GM23338 (cell line): ENCODE data around the gene SUSD4. TPM values are rescaled to one million over a fixed set of nuclear protein-coding genes. Genes with fewer than 3 reads are reported as not detected.

Experiments used
- ATAC-seq: fragments of 200-7000 bp; cut with Tn5 transposase; 3 replicates; pipeline ENCODE4 v1.9.1; 2020
- DNase-seq: peaks from one replicate; pipeline ENCODE4 v3.0.0-alpha.2; 2015; ENCODE audit warnings: low spot score
- H2AFZ ChIP-seq: fragments of 200-600 bp; sonication (generic); 2 replicates; pipeline ENCODE4 v1.8.0; 2016; ENCODE audit warnings: antibody characterized with exemption, mild to moderate bottlenecking, moderate library complexity
- H3F3A ChIP-seq: fragments of 200-600 bp; sonication (generic); replicated peaks from 2 replicates; pipeline ENCODE4 v1.8.0; 2017; ENCODE audit warnings: antibody characterized with exemption, mixed run types, low read depth
- H3K27ac ChIP-seq: fragments of 200-600 bp; sonication (generic); 2 replicates; pipeline ENCODE4 v1.6.1; 2016; ENCODE audit warnings: low read depth
- H3K27me3 ChIP-seq: fragments of 200-600 bp; sonication (generic); 2 replicates; pipeline ENCODE4 v1.8.0; 2016; ENCODE audit warnings: mild to moderate bottlenecking, mixed run types, moderate library complexity; ENCODE audit not compliant: insufficient read depth
- H3K36me3 ChIP-seq: fragments of 200-600 bp; sonication (generic); 2 replicates; pipeline ENCODE4 v1.8.0; 2016; ENCODE audit warnings: mild to moderate bottlenecking; ENCODE audit not compliant: insufficient read depth
- H3K4me1 ChIP-seq: fragments of 200-600 bp; sonication (generic); 2 replicates; pipeline ENCODE4 v1.8.0; 2016; ENCODE audit warnings: mild to moderate bottlenecking, moderate library complexity; ENCODE audit not compliant: insufficient read depth
- H3K4me2 ChIP-seq: fragments of 200-600 bp; sonication (generic); 2 replicates; pipeline ENCODE4 v1.7.1; 2017; ENCODE audit warnings: mixed run types
- H3K4me3 ChIP-seq: fragments of 200-600 bp; sonication (generic); 2 replicates; pipeline ENCODE4 v1.6.1; 2016; ENCODE audit warnings: mixed run types
- H3K79me2 ChIP-seq: fragments of 200-600 bp; sonication (generic); replicated peaks from 2 replicates; pipeline ENCODE4 v1.8.0; 2017; ENCODE audit warnings: mild to moderate bottlenecking; ENCODE audit not compliant: insufficient read depth
- H3K9me2 ChIP-seq: fragments of 200-600 bp; sonication (generic); 2 replicates; pipeline ENCODE4 v1.8.0; 2017; ENCODE audit not compliant: insufficient read depth
- H4K20me1 ChIP-seq: fragments of 200-600 bp; sonication (generic); replicated peaks from 2 replicates; pipeline ENCODE4 v1.8.0; 2017; ENCODE audit warnings: mild to moderate bottlenecking; ENCODE audit not compliant: insufficient read depth
- H3K27ac Mint-ChIP-seq: 2 replicates; pipeline ENCODE4 v1.8.0; 2020; ENCODE audit warnings: inconsistent platforms, mild to moderate bottlenecking, moderate library complexity, mixed read lengths
- H3K27me3 Mint-ChIP-seq: 3 replicates; pipeline ENCODE4 v1.8.0; 2022; ENCODE audit warnings: low read depth, mild to moderate bottlenecking, moderate library complexity, mixed read lengths, inconsistent platforms; ENCODE audit not compliant: insufficient read depth, poor library complexity
- H3K36me3 Mint-ChIP-seq: 3 replicates; pipeline ENCODE4 v1.8.0; 2021; ENCODE audit warnings: low read depth, mild to moderate bottlenecking, inconsistent platforms, moderate library complexity, mixed read lengths
- H3K4me1 Mint-ChIP-seq: 3 replicates; pipeline ENCODE4 v1.8.0; 2020; ENCODE audit warnings: mild to moderate bottlenecking, inconsistent platforms, mixed read lengths
- H3K4me3 Mint-ChIP-seq: 3 replicates; pipeline ENCODE4 v1.8.0; 2021; ENCODE audit warnings: moderate library complexity, mild to moderate bottlenecking, inconsistent platforms, mixed read lengths
- H3K9me3 Mint-ChIP-seq: 3 replicates; pipeline ENCODE4 v1.8.0; 2020; ENCODE audit warnings: moderate library complexity, mild to moderate bottlenecking, inconsistent platforms, mixed read lengths
- CREB1 ChIP-seq: fragments of 250-450 bp; sonication (Bioruptor Pico); IDR thresholded peaks from 2 replicates; pipeline ENCODE4 v1.5.0; 2020; ENCODE audit warnings: low read depth, mild to moderate bottlenecking, moderate library complexity
- CTCF ChIP-seq, 2 experiments: fragments of 200-600 bp in 1 of 2; sonication (generic) in 1 of 2; conservative IDR thresholded peaks; 2 replicates each; pipeline versions ENCODE4 v1.5.1 to v1.6.1; 2016 to 2017; ENCODE audit warnings: antibody characterized with exemption in 2 of 2, low read depth in 2 of 2, mild to moderate bottlenecking in 2 of 2, moderate library complexity in 1 of 2
- ETS1 ChIP-seq: IDR thresholded peaks from 2 replicates; pipeline ENCODE4 v1.6.1; 2016; ENCODE audit warnings: antibody characterized with exemption
- EZH2phosphoT487 ChIP-seq: fragments of 200-600 bp; sonication (generic); IDR thresholded peaks from one replicate; pipeline ENCODE4 v1.8.1; 2018; ENCODE audit warnings: antibody characterized with exemption; ENCODE audit not compliant: unreplicated experiment
- POLR2AphosphoS5 ChIP-seq: IDR thresholded peaks from 2 replicates; pipeline ENCODE4 v1.6.1; 2016; ENCODE audit warnings: antibody characterized with exemption, low read depth
- REST ChIP-seq: IDR thresholded peaks from one replicate; pipeline ENCODE4 v1.6.1; 2018; ENCODE audit warnings: antibody characterized with exemption; ENCODE audit not compliant: unreplicated experiment
- polyA plus RNA-seq: library from polyadenylated mRNA; unstranded; fragments of >200 nt; fragmentation: Nextera tagmentation; extraction: Ambion mirVana; gene quantifications from 2 replicates; pipeline ENCODE4 v1.2.1, GENCODE V29; 2016
- total RNA-seq: library from RNA; depleted of rRNA; stranded (reverse); fragments of >200 nt; shearing (Covaris generic); gene quantifications from 2 replicates; pipeline ENCODE4 v1.2.3, GENCODE V29; 2014

SUSD4 gene
- total and polyA plus RNA-seq, 2 experiments from 2014 or later, result 2.3 to 3.6 TPM

GRCh38 chr1:223219846-223220610, 143.9 kb downstream of the SUSD4 start (continued):
- TF ChIP-seq REST (no peak), CREB1 (CRISPR knock-in tag) (no peak), CTCF (conservative IDR thresholded peaks at IDR 0.05; ENCODE audit: low read depth in 2 of 2) (no peak)

- Mint-ChIP-seq H3K36me3 (peaks cover 9% of the 10 kb centered on the region; the same call in 1 of the 3 replicates), H3K4me1 (no peaks in the 10 kb centered on the region), H3K9me3 (peaks cover 26% of the 10 kb centered on the region), H3K27ac (no peak overlapping the region), H3K4me3 (no peak overlapping the region), H3K27me3 (no peaks in the 10 kb centered on the region)
- DNase-seq, result no peak
- Histone ChIP-seq H4K20me1 (no peaks in the 10 kb centered on the region), H3K9me2 (no peaks in the 10 kb centered on the region), H3K79me2 (no peaks in the 10 kb centered on the region), H3K4me1 (no peaks in the 10 kb centered on the region), H3K4me2 (no peak overlapping the region), H3K36me3 (no peaks in the 10 kb centered on the region), H3K27ac (no peak overlapping the region), H3K27me3 (no peaks in the 10 kb centered on the region), H3F3A (no peaks in the 10 kb centered on the region), H2AFZ (no peak overlapping the region), H3K4me3 (no peak overlapping the region)
- no peak for ATAC-seq
- TF ChIP-seq POLR2AphosphoS5, result no peak
- no peak for TF ChIP-seq CTCF (conservative IDR thresholded peaks at IDR 0.05; ENCODE audit: low read depth in 2 of 2)
- no peak for TF ChIP-seq ETS1
- TF ChIP-seq EZH2phosphoT487, result no peak
- no peak for TF ChIP-seq REST
These were observed 144.7 kb downstream of the SUSD4 start for GRCh38 chr1:223219318-223219635.
